Adrenal gland (tissue), 12 donors: ENCODE measurements around the gene SEC22C. TPM values are rescaled to one million over a fixed set of nuclear protein-coding genes. Genes with fewer than 3 reads are reported as not detected.
"Not testable (repeated sequence)": the region's sequence is repeated elsewhere in the genome, so short reads cannot be mapped to it uniquely, and the experiment has no call there.

Source experiments
- DNase-seq, 7 donors: peaks; one replicate each; pipeline ENCODE4 v3.0.0-alpha.2; 2019 to 2020
- H3K27ac ChIP-seq, 5 donors: fragments of 200-600 bp; sonication (generic) in 4 of 5; 1 replicate in 3 of 5; 2 replicates in 2 of 5; pipeline versions ENCODE4 v1.5.1 to v1.8.0; 2016 to 2020; ENCODE audit warnings: mild to moderate bottlenecking in 1 of 5
- H3K27me3 ChIP-seq: fragments of 200-600 bp; 2 replicates; pipeline ENCODE4 v1.8.0; 2021
- H3K36me3 ChIP-seq, 2 donors: fragments of 200-600 bp; replicated peaks in 1 of 2; 1 replicate in 1 of 2; 2 replicates in 1 of 2; pipeline versions ENCODE4 v1.5.1 to v1.8.0; 2018 to 2022
- H3K4me1 ChIP-seq, 2 donors: fragments of 200-600 bp; replicated peaks in 1 of 2; 1 replicate in 1 of 2; 2 replicates in 1 of 2; pipeline versions ENCODE4 v1.5.1 to v1.8.0; 2018 to 2021
- H3K4me3 ChIP-seq, 4 donors: fragments of 200-600 bp; sonication (generic) in 3 of 4; one replicate each; pipeline ENCODE4 v1.5.1; 2016 to 2018
- H3K9me3 ChIP-seq, 3 donors: fragments of 200-600 bp; sonication (generic) in 1 of 3; replicated peaks in 1 of 3; 1 replicate in 2 of 3; 2 replicates in 1 of 3; pipeline versions ENCODE4 v1.5.1 to v1.8.0; 2016 to 2021
- CTCF ChIP-seq, 6 experiments: fragments of 450-650 bp in 4 of 6; fragments of 200-600 bp in 2 of 6; sonication (generic) in 1 of 6; IDR thresholded peaks; 1 replicate in 5 of 6; 2 replicates in 1 of 6; pipeline versions ENCODE4 v1.5.1 to v1.8.0; 2016 to 2021; ENCODE audit warnings: antibody characterized with exemption in 6 of 6, mild to moderate bottlenecking in 2 of 6, moderate library complexity in 1 of 6
- POLR2A ChIP-seq, 2 donors: fragments of 450-650 bp; IDR thresholded peaks; one replicate each; pipeline ENCODE4 v1.6.1; 2017; ENCODE audit warnings: antibody characterized with exemption in 2 of 2, mild to moderate bottlenecking in 2 of 2, moderate library complexity in 1 of 2
- WGBS, 4 donors: extraction: QIAGEN DNeasy Blood & Tissue Kit in 2 of 4; methylation state at CpG; one replicate each; pipeline versions ENCODE4 v1.1.5 to v1.1.7; 2013 to 2017; 5-methylcytosine and 5-hydroxymethylcytosine counted together
- intact Hi-C, 2 donors: fragments of 100-400 bp; cut with DNase I; formaldehyde crosslinking; loops; one replicate each; pipeline versions ENCODE4 v1.14.1 to v1.15.0; 2022 to 2023
- polyA plus RNA-seq, 3 donors: library from polyadenylated mRNA; stranded (reverse); fragments of 200-250 nt in 2 of 3; fragments of 350-450 nt in 1 of 3; fragmentation: Illumina TruSeq in 1 of 3; extraction: RNeasy Lipid Tissue Mini Kit (QIAGEN cat#74804) in 1 of 3; gene quantifications; one replicate each; pipeline ENCODE4 v1.2.3, GENCODE V29; 2013 to 2014
- total RNA-seq, 9 donors: library from RNA; depleted of rRNA in 4 of 9; stranded (reverse); fragments of >200 nt in 4 of 9; fragments of 120-200 nt in 1 of 9; fragmentation: NEBNext Ultra II Directional in 1 of 9; extraction: Animal tissue kit (Norgen Biotek cat#: 25700) in 1 of 9; gene quantifications; one replicate each; pipeline versions ENCODE4 v1.1.0 to v1.2.4, GENCODE V29; 2013 to 2023
- donor health status: healthy with polysubstance abuse.
- donor health status: Bipolar disorder and iron deficiency.
- donor health status: DM: yes; HTN: yes; CAD: no.
- donor health status: DM: no; HTN: no; CAD: no.
- donor health status: DM: no; HTN: no; CAD: no.
- donor health status: DM: yes; HTN: yes; CAD: no.

Gene SEC22C
- total and polyA plus RNA-seq, 12 donors, result 13.7 to 65.7 (median 41.8) TPM

- Histone ChIP-seq H3K9me3 (no peaks in the 10 kb centered on the region), H3K4me1 (peaks cover 3 to 19% of the 10 kb centered on the region in 2 donors), H3K27me3 (no peaks in the 10 kb centered on the region), H3K36me3 (peaks cover 0 to 2% of the 10 kb centered on the region in 2 donors), H3K4me3 (peak within 1 kb of the TSS; percentile 43 to 87 (median 84)), H3K27ac (peak within 1 kb of the TSS; percentile 95 to 98 (median 96))
- peak; percentile 97 to 100 (median 99) for DNase-seq
- 0 to 1% (median 0%) methylated on average over 14 to 76 of the region's 76 CpGs for WGBS, 4 donors
- TF ChIP-seq CTCF (IDR thresholded peaks at IDR 0.05) (peak in 1 of 6 experiments; percentile 2), POLR2A (IDR thresholded peaks at IDR 0.05) (peak; percentile 82 to 89)
- intact Hi-C loops, result loop anchor here (5.0 to 10.0 kb wide), 2 partner anchors 52 to 54 kb away; partner anchors contain the start of gene ZBTB47 (in 2 of the 2)
Observed at GRCh38 chr3:42600111-42600957, 18.6 kb upstream of the SEC22C start, which contains the start of gene NKTR. NKTR (plus strand) TSS chr3:42600686; CDS start chr3:42601007, 321 bp downstream.

GRCh38 chr3:42597098-42597497, 15.3 kb upstream of the SEC22C start:
- H3K9me3 ChIP-seq, H3K36me3 ChIP-seq, DNase-seq, H3K4me3 ChIP-seq, H3K27ac ChIP-seq, H3K27me3 ChIP-seq, intact Hi-C loops: not testable (repeated sequence)
- 80 to 93% (median 92%) methylated on average over 7 of the region's 7 CpGs for WGBS, 4 donors
- peaks cover 3 to 13% of the 10 kb centered on the region in 2 donors for H3K4me1 ChIP-seq

- DNase-seq, result no peak
- Histone ChIP-seq H3K4me1 (peaks cover 5 to 15% of the 10 kb centered on the region in 2 donors), H3K4me3 (no peak overlapping the region), H3K27me3 (no peaks in the 10 kb centered on the region), H3K27ac (no peak overlapping the region), H3K36me3 (peaks cover 0 to 6% of the 10 kb centered on the region in 2 donors), H3K9me3 (no peaks in the 10 kb centered on the region)
- TF ChIP-seq POLR2A (IDR thresholded peaks at IDR 0.05), result no peak
- TF ChIP-seq CTCF (IDR thresholded peaks at IDR 0.05), result no peak
- WGBS, 4 donors, result 95 to 97% (median 97%) methylated on average over 4 of the region's 4 CpGs
- intact Hi-C loops, result no loop called here
Observed at GRCh38 chr3:42595682-42596081, 13.9 kb upstream of the SEC22C start.

GRCh38 chr3:42593635-42594034, 11.9 kb upstream of the SEC22C start:
- no peaks in the 10 kb centered on the region for H3K27me3 ChIP-seq
- no peak overlapping the region for H3K4me3 ChIP-seq
- no peak for DNase-seq
- H3K4me1 ChIP-seq, result peaks cover 5 to 15% of the 10 kb centered on the region in 2 donors
- WGBS, 4 donors, result 96 to 100% (median 96%) methylated on average over 1 of the region's 1 CpG
- peaks cover 0 to 6% of the 10 kb centered on the region in 2 donors for H3K36me3 ChIP-seq
- H3K27ac ChIP-seq, result no peak overlapping the region
- TF ChIP-seq POLR2A (IDR thresholded peaks at IDR 0.05) (no peak), CTCF (IDR thresholded peaks at IDR 0.05) (no peak)
- no peaks in the 10 kb centered on the region for H3K9me3 ChIP-seq
- intact Hi-C loops, result no loop called here
